Brain microvascular endothelial cell (primary cell): ENCODE data around the gene UNC13C.

Source experiments
- DNase-seq: peaks from one replicate; pipeline ENCODE4 v3.0.0-alpha.2; 2020
- H3K27ac ChIP-seq: fragments of 250-450 bp; sonication (Bioruptor Pico); 2 replicates; pipeline ENCODE4 v1.5.1; 2020; ENCODE audit warnings: mild to moderate bottlenecking, moderate library complexity
- H3K27me3 ChIP-seq: fragments of 250-450 bp; sonication (Bioruptor Pico); replicated peaks from 2 replicates; pipeline ENCODE4 v1.5.1; 2020; ENCODE audit warnings: mild to moderate bottlenecking
- H3K36me3 ChIP-seq: fragments of 250-450 bp; sonication (Bioruptor Pico); replicated peaks from 2 replicates; pipeline ENCODE4 v1.5.1; 2020; ENCODE audit warnings: mild to moderate bottlenecking
- H3K4me3 ChIP-seq: 2 replicates; pipeline ENCODE4 v1.5.1; 2011; ENCODE audit warnings: low read depth, mild to moderate bottlenecking, control low read depth, low read length, moderate library complexity
- CTCF ChIP-seq: IDR thresholded peaks from 2 replicates; pipeline ENCODE4 v1.5.1; 2011; ENCODE audit warnings: low read depth, mild to moderate bottlenecking, moderate library complexity, low read length, control low read depth, inconsistent platforms; ENCODE audit errors: missing control alignments
- in situ Hi-C: cut with HindIII; loops from 2 replicates; pipeline ENCODE4 v1.10.0; 2017; ENCODE audit warnings: low sequenced_read_pairs, low pct_ligation_motif_present

UNC13C gene

DNA sequence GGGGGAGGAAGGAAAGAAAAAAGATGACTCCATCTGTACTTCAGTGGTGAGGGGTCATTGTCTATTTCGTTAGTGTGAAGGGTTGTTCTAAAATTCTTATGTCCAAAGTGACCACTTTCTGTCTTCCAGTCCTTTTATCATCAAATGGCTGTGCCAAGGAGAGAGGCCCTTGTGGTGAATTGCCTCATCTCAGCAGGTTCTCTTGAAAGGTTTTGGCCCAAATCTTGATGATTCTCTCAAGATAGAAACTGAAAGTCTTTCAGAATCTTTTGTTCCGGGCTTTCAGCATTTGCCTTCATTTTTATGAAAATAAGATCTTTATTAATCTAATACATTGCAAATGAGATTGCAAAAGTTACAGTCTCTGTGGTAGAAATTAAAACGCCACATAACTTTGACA is 642.7 kb downstream of the UNC13C start:
- no peak overlapping the region for H3K27ac ChIP-seq
- no peak for DNase-seq
- no peak overlapping the region for H3K4me3 ChIP-seq
- in situ Hi-C loops = no loop called here
- TF ChIP-seq CTCF = no peak
- no peaks in the 10 kb centered on the region for H3K36me3 ChIP-seq
- no peaks in the 10 kb centered on the region for H3K27me3 ChIP-seq

DNA sequence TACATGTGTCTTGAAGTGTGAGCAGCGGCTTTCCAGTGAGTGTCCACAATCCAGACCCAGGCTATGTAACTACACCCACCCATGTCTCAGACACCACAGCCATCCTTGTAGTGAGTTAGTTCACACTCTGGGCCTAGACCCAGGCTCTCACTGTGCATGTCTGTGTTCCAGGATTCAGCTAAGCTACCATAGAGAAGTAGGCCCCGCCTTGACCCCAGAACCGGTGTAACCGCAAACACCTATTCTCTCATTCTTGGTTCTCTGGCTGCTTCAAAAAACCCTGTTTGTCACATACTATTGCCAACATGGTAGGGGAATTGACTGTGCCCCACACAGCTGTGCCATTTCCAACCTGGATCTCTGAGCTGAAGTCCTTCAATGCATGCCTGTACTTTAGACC is 657.9 kb downstream of the UNC13C start:
- in situ Hi-C loops = no loop called here
- H3K27me3 ChIP-seq = no peaks in the 10 kb centered on the region
- no peaks in the 10 kb centered on the region for H3K36me3 ChIP-seq
- no peak overlapping the region for H3K4me3 ChIP-seq
- DNase-seq = no peak
- TF ChIP-seq CTCF = no peak
- no peak overlapping the region for H3K27ac ChIP-seq

- in situ Hi-C loops = no loop called here
- H3K4me3 ChIP-seq = no peak overlapping the region
- no peaks in the 10 kb centered on the region for H3K36me3 ChIP-seq
- no peaks in the 10 kb centered on the region for H3K27me3 ChIP-seq
- TF ChIP-seq CTCF = no peak
- H3K27ac ChIP-seq = no peak overlapping the region
- no peak for DNase-seq
These were observed 660.4 kb downstream of the UNC13C start for GRCh38 chr15:54638666-54639065.

- Histone ChIP-seq H3K4me3 (no peak overlapping the region), H3K27ac (no peak overlapping the region), H3K36me3 (no peaks in the 10 kb centered on the region), H3K27me3 (no peaks in the 10 kb centered on the region)
- in situ Hi-C loops = no loop called here
- no peak for TF ChIP-seq CTCF
- no peak for DNase-seq
These were observed 662.6 kb downstream of the UNC13C start for GRCh38 chr15:54640873-54641272.

GRCh38 chr15:54644796-54645195 is 666.6 kb downstream of the UNC13C start:
- H3K4me3 ChIP-seq = no peak overlapping the region
- H3K27me3 ChIP-seq = no peaks in the 10 kb centered on the region
- TF ChIP-seq CTCF = no peak
- DNase-seq = no peak
- no peak overlapping the region for H3K27ac ChIP-seq
- in situ Hi-C loops = no loop called here
- no peaks in the 10 kb centered on the region for H3K36me3 ChIP-seq

DNA sequence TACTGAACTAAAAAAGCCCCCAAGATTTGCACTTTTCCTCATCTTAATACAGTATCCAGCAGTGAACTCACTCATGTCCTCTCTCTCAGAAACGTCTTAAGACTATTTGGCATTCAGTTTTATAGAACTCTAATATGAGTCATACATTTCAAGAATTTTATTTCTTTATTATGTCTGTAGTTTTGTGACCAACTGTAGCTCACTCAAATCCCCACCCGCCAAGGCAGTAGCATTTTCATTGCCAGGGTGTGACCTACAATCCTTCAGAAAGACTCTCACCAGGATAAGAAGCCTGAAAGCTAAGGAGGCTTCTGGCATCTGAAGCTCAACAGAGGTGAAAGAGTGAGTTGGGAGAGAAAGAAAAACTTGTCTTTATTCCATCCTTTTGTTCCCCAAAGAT is 681.4 kb downstream of the UNC13C start:
- Histone ChIP-seq H3K27ac (no peak overlapping the region), H3K4me3 (no peak overlapping the region), H3K36me3 (no peaks in the 10 kb centered on the region), H3K27me3 (no peaks in the 10 kb centered on the region)
- TF ChIP-seq CTCF = no peak
- DNase-seq = no peak
- in situ Hi-C loops = no loop called here
